ENCODE measurements around the gene TERB1.
"Not testable (repeated sequence)": the region's sequence is repeated elsewhere in the genome, so short reads cannot be mapped to it uniquely, and the experiment has no call there.

TERB1 gene

DNA sequence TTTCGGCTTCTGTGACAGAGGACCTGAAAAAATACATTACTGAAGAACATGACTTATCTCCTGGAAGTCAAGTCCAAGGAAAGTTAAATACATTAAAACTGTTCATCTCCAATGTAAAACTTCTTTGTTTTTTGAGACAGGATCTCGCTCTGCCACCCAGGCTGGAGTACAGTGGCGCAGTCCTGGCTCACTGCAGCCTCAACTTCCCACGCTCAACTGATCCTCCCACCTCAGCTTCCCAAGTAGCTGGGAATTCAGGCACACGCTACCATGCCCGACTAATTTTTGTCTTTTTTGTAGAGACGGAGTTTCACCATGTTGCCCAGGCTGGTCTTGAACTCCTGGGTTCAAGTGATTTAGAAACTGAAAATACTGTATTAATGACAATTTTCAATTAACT, 9.7 kb upstream of the TERB1 start:
- DNase-seq, result no peak

DNA sequence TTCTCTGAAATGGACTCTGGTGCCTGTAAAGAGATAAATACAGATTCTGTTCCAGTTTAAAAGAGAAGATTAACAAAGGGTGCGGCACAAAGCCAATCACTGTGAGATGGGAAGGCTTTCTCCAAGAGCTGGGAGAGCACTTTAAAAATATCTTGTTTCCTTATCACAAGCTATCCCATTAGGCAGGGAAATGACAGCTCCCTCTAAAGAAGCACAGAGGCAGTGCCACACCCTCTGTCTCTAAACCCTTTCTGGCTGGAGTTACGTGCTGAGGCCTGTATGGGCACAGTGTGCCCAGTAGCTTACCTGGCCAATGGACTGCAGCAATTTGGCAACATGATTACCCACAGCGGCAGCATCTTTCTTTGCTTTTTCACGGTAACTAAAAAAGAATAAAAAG, 9.0 kb upstream of the TERB1 start:
- DNase-seq, result no peak

DNA sequence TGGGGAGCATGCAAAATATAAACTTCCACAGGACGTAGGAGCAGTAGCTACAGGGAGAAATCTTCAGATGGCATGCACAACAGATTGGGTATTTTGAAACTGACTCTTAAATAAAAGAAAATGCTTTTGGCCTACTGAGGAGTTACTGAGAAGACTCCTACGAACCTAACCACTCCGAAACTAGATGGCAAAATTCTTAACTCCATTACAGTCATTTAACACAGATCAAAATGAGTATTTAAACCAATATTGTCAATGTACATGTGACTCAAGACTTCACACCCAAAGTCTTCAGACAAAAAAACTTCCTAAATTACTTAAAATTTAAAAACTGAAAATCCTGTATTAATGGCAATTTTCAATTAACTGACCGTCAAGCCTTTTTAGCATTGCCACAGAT, 8.4 kb upstream of the TERB1 start:
- no peak for DNase-seq

DNA sequence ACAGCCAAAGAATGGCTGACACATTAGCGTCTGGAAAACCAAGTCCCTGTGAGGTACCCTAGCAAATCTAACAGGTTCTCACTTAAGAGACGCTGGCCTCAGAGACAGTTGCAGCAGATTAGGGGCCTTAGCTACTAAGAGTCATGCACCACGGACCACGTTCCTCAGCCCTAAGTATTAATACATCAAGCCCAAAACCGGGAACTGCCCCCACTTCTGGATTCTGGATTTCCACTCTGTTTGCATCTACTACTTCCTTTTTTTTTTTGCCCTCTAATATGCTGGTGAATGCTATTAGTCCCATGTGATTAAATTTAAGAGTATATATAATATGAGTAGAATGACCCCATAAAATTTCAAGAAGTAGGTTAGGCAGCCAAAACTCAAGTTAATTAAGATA, 775 bp upstream of the TERB1 start:
- no peak for DNase-seq

DNA sequence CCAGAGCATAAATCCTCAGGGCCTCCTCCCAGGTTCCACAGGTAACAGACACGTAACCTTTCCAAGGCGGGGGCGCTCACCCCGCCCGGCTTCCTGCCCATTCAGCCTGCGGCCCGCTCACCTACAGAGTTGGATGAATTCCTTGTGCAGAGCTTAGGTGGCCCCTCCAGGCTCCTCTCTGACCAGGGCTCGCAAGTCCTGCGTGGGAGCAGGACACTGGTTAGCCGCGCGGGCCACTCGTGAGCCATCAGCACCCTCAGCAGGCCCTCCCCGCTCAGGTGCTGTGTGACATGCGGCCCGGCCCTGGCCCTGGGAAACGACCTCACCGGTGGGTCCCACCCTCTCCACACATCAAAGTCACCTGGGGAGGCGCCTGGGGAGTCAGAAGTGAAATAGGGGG, 528 bp downstream of the TERB1 start:
- DNase-seq, result no peak

DNA sequence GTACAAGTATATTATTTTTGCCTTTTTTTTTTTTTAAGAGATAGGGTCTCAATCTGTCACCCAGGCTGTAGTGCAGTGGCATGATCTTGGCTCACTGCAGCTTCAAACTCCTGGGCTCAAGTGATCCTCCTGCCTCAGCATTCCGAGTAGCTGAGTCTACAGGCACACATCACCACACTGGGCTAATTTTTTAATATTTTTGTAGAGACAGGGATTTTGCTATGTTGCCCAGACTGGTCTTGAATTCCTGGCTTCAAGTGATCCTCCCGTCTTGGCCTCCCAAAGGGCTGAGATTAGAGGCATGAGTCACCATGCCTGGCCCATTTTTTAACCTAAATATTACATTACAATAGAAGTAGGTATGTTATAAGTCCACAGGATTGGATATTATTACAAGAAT, 3.2 kb downstream of the TERB1 start:
- DNase-seq, result no peak

DNA sequence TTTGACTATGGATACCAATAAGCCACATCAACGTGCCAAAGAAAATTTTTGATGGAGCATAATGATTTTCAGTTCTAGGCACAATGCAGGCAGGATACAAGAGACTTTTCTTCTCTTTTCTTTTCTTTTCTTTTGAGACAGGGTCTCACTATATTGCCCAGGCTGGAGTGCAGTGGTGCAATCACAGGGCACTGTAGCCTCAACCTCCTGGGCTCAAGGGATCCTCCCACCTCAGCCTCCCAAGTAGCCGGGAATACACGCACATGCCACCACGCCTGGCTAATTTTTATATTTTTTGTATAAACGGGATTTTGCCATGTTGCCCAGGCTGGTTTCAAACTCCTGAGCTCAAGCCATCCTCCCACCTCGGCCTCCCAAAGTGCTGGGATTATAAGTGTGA, 7.4 kb downstream of the TERB1 start:
- not testable (repeated sequence) for DNase-seq

DNA sequence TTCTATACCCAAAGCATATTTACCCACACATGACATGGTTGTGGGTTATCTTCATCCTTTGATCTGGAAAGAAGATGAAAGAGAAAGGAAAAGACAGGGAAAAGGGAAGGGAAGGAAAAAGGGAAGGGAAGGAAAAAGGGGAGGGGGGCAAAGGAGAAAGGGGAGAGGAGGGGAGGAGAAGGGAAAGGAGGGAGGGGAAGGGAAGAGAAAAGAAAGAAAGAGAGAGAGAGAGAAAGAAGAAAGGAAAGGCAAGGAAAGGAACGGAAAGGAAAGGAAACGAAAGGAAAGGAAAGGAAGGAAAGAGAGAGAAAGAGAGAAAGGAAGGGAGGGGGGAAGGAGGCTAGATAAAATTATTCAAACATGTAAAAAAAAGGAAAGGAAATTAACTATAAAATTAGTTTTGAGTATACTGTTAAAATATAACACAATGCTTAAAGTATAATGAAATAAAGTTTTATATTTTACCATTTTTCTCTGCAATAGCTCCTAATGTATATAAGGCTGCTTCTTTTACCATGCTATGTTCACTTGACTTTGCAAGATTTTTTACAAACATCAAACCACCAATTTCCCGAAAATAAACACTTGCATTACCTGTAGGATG, 11.2 kb downstream of the TERB1 start:
- DNase-seq, result no peak

DNA sequence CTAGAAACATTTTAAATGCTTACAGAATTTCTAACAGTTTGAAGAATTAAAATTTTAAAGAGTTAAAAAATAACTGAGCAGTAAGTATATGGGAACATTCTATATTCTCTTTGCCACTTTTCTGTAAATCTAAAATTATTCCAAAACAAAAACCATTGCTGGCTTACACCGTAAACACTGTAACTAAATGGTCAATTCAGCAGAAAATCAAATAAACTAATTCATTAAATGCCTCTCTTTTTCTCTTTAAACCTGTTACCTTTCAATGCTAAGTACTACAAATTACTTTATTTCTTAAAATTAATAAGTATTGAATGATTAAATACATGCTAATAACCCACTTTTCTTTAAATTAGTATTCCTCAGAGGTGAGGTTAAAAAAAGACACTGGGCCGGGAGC, 14.0 kb downstream of the TERB1 start:
- no peak for DNase-seq

DNA sequence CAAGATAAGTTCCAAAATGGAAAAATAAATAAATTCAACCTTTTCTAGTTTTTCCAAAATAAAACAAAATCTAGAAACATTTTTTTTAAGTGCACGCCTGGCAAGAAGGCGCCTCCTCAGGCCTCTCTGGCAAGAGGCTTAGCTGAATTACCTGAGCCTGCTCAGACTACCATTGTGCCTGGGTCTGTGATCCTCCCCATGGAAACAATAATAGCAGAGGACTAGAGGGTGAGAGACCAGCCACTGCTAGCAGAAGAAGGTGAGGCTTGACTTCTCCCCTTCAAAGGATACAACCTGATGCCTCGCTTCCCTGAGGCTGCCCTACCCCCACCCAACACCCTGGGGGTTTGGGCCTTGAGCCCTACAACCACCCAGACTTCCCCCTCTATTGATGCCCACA, 14.8 kb downstream of the TERB1 start:
- DNase-seq, result no peak

DNA sequence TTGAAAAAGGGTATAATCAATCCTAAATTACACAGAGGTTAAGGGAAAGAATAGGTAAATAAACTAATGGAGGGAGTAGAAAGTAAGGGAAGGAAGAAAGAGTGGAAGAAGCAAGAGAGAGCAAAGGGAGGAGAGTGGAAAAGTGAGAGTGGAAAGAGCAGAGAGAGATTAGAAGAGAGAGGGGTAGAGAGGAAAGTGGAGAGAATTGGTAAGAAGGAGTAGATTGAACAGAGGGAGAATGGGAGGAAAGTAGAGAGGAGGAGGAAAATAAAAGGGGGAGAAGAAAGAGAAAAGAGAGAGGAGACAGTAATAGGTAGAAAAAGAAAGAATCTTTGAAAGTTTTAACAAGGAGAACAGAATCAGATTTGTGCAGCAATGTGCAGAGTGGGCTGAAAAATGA, 24.9 kb downstream of the TERB1 start:
- DNase-seq, result no peak

DNA sequence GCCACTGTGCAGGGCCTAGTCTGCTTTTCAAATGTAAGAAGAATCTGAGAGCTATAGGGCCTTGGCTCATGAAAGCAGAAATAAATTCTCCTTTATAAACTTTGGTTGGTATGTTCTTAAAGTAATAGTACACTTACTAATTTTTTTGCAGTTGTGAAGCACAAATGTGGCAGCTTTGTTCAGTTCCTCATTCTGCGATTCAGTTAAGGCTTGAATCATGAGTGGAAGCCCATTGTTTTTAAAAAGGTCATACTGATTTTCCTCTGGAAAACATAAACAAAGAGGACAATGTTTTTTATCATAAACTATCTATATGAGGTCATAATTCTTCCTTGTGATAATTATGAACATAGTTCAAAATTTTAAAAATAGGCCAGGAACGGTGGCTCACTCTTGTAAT, 26.4 kb downstream of the TERB1 start:
- DNase-seq, result no peak

DNA sequence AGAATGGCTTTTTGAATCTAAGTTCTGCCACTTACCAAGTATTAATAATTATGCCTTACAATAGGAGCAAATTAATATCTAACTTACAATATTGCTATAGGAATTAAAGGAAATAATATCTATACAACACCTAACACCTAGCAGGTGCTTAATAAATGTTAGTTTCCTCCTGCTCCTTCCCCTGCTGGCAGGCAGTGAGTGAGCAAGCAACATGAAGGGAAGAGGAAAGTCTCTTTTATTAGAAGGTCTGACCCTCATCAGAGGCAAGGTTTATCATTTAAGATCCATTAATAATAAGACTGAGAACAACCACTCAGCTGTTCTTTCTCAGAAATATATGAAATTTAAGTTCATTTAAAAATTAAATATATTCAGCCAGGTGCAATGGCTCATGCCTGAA, 43.3 kb downstream of the TERB1 start:
- DNase-seq, result no peak

DNA sequence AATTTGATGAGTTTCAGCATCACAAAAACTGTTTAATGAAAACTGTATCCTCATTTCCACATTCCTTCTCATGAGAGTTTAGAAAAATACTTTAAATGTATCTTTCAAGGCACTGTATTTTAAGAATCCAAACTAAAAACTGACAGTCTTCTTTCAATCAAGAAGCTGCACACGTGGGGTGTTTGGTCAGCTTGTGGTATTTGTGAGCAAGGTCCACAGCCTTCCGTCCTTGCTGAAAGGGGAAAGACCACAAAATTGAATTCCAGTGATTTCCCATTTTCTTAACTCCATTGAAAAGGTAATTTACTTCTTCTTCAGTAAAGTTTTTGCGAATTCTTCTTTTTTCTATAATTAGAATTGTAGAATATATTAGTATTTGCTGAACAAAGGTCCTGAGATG, 46.6 kb downstream of the TERB1 start:
- DNase-seq, result no peak

DNA sequence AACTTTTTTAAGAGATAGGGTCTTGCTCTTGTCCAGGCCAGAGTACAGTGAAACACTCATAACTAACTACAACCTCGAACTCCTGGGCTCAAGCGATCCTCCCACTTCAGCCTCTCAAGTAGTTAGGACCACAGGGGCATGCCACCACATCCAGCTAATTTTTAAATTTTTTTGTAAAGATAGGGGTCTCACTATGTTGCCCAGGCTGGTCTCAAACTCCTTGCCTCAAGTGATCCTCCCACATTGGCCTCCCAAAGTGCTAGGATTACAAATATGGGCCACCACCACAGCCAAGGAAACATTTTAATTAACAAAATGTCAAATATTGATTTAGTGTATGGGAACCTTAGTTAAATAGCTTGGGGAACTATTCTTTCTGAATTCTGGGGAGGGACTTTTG, 47.2 kb downstream of the TERB1 start:
- DNase-seq, result no peak

DNA sequence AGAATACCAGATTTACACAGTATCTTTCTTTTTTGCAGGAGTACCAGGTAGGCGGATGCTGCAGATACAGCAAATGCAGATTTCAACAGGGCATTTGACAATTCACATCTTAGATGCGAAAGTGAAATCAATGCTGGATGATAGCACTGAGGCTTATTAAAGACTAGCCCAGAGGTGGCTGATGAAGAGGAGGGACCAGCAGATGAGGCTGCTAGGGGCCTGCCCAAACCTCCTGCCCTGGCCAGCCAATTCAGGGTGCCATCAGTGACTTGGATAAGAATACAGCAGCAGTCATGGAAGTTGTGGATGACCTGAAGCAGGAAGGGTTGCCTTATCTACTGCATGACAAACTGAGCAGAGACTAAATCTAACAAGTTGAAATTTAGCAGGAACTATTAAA, 48.4 kb downstream of the TERB1 start:
- no peak for DNase-seq

DNA sequence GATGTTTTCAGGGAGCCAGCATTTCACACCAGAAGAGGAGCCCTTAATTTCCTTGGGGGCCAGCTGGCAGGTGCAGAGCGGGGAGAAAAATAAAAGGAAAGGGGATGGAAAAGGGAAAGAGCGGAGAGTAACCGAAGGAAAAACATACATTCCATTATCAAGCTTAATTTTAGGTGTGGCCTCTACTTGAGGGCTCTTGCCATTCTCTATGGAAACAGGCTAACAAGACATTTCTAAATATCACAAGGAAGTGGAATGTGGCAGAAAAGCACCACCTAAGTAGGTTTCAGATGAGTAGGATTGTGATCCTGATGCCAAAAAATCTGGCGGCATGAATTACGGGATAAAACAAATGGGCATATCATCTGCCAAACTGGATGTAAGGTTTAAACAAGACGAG, 49.0 kb downstream of the TERB1 start:
- no peak for DNase-seq

DNA sequence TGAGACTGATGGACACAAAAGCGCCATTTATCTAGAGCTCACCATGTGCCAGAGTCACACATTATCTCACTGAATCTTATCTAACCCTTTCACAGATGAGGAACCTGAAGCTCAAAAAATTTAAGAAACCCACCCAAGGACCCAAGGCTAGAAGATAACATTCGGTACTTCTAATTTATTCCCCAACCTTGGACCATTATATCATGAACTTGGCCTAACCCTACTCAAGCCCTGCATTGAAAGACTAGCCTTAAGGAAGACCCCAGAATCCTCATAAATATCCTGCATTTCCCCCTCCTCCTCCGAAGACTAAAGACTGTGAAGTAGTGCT, 49.4 kb downstream of the TERB1 start:
- no peak for DNase-seq

DNA sequence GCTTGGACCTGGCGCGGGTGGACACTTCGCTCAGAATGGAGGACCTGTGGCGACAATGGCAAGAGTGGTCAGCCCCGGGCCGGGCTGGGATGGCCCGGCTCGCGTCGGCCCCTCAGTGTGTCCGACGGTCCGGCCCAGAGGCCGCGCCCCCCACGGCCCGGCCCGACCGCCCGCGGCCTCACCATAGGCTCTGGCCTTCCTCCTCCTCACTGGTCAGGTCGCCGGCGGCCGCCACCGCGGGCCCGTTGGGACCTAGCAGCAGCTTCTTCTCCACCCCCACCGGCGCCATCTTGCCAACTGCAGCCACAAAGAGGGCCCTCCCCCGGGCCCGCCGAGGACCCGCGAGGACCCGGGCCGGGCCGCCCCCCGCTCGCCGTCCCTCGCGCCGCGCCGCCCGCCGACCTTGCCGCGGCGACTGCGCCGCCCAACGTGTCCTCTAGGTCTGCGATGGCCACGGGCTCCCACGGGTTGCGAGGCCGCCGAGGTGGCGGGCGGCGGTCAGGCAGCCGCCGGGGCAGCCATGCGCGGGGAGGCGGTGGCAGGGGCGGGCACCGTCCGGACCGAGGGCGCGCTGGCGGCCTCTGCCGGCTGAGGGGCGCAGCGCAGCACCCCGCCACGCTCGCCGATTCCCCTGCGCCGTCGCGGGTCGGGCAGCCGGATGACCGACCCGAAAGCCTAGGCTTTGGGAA, 49.9 kb downstream of the TERB1 start, which contains the start of gene DYNC1LI2:
Gene DYNC1LI2 (minus strand): TSS at position 307 of the 689 bp plus-strand sequence. CDS start 18 bp downstream, at position 289.
- DNase-seq, result peak; percentile 20 to 64

DNA sequence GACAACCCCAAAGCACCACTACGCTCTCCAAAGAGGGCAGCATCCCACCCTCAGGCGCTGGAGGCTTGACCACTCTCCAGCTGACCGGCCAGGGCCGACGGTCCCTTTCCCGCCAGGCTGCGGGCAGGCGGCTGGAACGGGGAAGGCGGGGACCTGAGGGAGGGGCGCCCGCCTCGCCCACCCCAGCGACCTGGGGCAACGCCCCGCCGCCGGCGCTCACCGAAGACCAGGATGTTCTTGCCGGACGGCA, 50.4 kb downstream of the TERB1 start:
- no peak for DNase-seq

DNA sequence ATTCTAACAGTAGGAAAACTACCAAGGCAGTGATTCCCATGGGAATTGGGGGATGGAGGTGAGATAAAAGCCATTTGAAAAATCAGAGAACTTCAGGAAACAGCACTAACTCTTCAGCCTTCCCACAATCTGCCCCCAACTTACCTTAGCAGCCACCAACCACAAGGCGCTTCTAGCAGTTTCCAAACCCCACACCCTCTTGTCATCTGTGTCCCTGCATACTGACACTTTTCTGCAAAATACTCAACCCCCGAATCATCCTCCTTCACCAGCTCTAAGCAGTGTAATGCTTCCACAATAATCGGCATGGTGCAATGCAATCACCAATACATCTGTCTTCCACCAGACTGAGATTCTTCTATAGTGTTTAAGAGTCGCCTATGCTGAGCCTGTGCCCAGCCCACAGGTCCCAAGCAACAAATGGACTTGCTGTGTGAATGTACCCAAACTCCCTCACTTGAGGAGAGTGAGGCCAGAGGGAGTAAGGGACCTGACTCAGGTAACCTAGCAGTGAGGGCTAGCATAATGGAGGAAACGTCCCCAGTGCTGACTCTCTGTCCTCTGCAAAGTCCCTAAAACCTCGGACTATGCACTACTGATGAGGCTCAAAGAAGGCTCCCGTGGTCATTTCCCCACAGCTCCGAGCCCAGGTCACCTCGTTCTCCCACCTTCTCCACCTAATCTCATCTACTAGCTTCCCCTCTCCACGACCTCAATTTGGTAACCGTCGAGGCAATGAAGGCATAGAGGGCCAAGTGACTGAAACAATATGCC, 50.9 kb downstream of the TERB1 start:
- DNase-seq, result no peak

DNA sequence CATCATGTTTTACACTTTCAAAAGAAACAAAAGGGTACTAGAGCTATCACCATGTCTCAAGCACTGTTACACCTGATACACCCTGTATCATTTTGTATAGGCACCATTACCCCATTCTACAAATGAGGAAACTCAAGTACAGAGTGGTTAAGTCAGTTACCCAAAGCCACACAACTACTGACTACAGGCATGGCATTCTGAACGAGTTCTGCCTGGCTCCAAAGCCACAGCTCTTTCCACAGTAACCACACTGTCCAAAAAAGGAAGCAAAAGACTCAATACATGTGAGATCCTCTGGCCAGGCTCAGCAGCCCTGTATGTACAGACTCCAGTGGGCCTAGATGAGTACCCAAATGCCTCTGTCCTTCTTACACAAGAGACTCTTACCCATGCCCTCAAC, 54.7 kb downstream of the TERB1 start:
- no peak for DNase-seq

DNA sequence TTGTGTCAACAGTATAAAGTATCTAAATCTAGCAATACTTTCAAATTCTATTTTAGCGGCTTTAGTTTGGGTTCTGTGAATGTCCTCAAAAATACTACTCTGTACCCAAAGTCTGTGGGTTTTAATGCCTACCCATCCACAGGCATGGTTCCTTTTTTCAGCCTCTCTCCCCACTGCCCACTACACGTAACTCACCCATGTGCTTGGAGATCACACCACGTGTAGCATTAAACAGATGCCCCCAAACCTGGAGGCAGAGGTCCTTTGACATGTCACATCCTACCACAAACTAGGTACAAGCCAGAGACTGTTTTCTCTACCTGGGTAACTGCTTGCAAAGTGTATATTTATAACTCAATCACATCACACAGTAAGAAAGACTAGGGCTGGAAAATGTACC, 55.3 kb downstream of the TERB1 start:
- DNase-seq, result no peak

DNA sequence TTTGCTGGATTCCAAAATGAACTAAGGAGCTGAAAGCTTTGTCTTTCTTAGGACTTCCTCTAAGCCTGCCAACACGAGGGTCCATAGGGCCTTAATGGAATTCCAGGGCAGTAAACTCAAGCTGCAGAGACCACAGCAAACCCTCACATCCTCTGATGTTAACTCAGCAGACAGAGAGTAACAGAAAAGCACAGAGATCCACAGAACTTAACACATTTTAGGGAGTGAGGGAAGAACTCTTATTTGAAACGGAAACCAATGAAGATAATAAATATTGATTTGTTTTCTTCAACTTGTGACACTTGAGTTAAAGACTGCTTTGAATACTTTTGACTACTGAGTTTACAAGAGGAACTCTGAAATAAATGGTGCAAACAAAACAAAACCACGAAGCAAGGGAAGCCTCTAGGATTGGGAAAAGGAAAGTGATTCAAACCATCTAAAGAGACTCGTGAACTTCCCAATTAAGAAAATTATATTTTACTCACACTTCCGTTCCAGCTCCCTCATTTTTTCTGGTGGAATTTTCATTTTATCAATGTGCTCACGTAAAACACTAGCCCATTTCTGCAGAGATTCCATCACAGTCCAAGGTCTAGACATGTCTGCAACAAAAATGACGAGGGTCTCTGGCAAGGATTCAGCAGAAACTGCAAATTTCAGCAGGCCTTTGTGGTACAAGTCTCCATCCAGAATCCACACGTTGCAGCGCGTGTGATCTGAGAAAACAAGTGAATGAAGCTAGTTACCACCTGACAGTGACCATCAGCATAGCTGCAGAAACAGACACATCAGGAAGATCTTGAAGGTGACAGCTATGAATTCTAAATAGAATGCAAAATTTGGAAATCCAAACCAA, 59.2 kb downstream of the TERB1 start:
- DNase-seq, result no peak
